ENCODE results near the gene TENT4A. TPM values are rescaled to one million over a fixed set of nuclear protein-coding genes. Genes with fewer than 3 reads are reported as not detected.

The TENT4A gene
- total and polyA plus RNA-seq, 2 donors = 8.4 to 18.7 TPM

- H3K27me3 ChIP-seq (ENCODE audit: control insufficient read depth in 2 of 2, insufficient read depth in 1 of 2, low read length in 1 of 2) = no peaks in the 10 kb centered on the region
- 99% methylated on average over 9 of the region's 9 CpGs for WGBS
- no peaks in the 10 kb centered on the region for H3K4me1 ChIP-seq (ENCODE audit: control insufficient read depth in 2 of 2, insufficient read depth in 2 of 2, low read length in 2 of 2)
- no peak overlapping the region for H3K27ac ChIP-seq (ENCODE audit: low read depth in 1 of 2, low read length in 1 of 2)
- H3K4me3 ChIP-seq (ENCODE audit: low read length in 2 of 2) = no peak overlapping the region
- no peak for DNase-seq (ENCODE audit: low read depth in 6 of 9, low spot score in 9 of 9)
- H3K36me3 ChIP-seq (ENCODE audit: control insufficient read depth in 2 of 2, insufficient read depth in 2 of 2, low read length in 1 of 2) = peaks cover 68 to 72% of the 10 kb centered on the region in 2 donors
- no peaks in the 10 kb centered on the region for H3K9me3 ChIP-seq (ENCODE audit: control insufficient read depth in 2 of 2, insufficient read depth in 1 of 2, low read length in 1 of 2)
These were observed 33.9 kb downstream of the TENT4A start for GRCh38 chr5:6747103-6747502.

- whole genome bisulfite sequencing = 97% methylated on average over 11 of the region's 11 CpGs
- Histone ChIP-seq H3K4me3 (ENCODE audit: low read length in 2 of 2) (no peak overlapping the region), H3K27ac (ENCODE audit: low read depth in 1 of 2, low read length in 1 of 2) (no peak overlapping the region), H3K4me1 (ENCODE audit: control insufficient read depth in 2 of 2, insufficient read depth in 2 of 2, low read length in 2 of 2) (no peaks in the 10 kb centered on the region), H3K9me3 (ENCODE audit: control insufficient read depth in 2 of 2, insufficient read depth in 1 of 2, low read length in 1 of 2) (no peaks in the 10 kb centered on the region), H3K36me3 (ENCODE audit: control insufficient read depth in 2 of 2, insufficient read depth in 2 of 2, low read length in 1 of 2) (peaks cover 67 to 71% of the 10 kb centered on the region in 2 donors), H3K27me3 (ENCODE audit: control insufficient read depth in 2 of 2, insufficient read depth in 1 of 2, low read length in 1 of 2) (no peaks in the 10 kb centered on the region)
- no peak for DNase-seq (ENCODE audit: low read depth in 6 of 9, low spot score in 9 of 9)
These were observed 34.9 kb downstream of the TENT4A start for GRCh38 chr5:6748142-6748541.

- Histone ChIP-seq H3K4me1 (ENCODE audit: control insufficient read depth in 2 of 2, insufficient read depth in 2 of 2, low read length in 2 of 2) (no peaks in the 10 kb centered on the region), H3K36me3 (ENCODE audit: control insufficient read depth in 2 of 2, insufficient read depth in 2 of 2, low read length in 1 of 2) (peaks cover 70 to 71% of the 10 kb centered on the region in 2 donors), H3K4me3 (ENCODE audit: low read length in 2 of 2) (no peak overlapping the region), H3K9me3 (ENCODE audit: control insufficient read depth in 2 of 2, insufficient read depth in 1 of 2, low read length in 1 of 2) (no peaks in the 10 kb centered on the region), H3K27me3 (ENCODE audit: control insufficient read depth in 2 of 2, insufficient read depth in 1 of 2, low read length in 1 of 2) (no peaks in the 10 kb centered on the region), H3K27ac (ENCODE audit: low read depth in 1 of 2, low read length in 1 of 2) (no peak overlapping the region)
- DNase-seq (ENCODE audit: low read depth in 6 of 9, low spot score in 9 of 9) = no peak
- 98% methylated on average over 22 of the region's 22 CpGs for WGBS
These were observed 35.9 kb downstream of the TENT4A start for GRCh38 chr5:6749026-6749716.

- Histone ChIP-seq H3K4me1 (ENCODE audit: control insufficient read depth in 2 of 2, insufficient read depth in 2 of 2, low read length in 2 of 2) (no peaks in the 10 kb centered on the region), H3K27ac (ENCODE audit: low read depth in 1 of 2, low read length in 1 of 2) (no peak overlapping the region), H3K4me3 (ENCODE audit: low read length in 2 of 2) (no peak overlapping the region), H3K9me3 (ENCODE audit: control insufficient read depth in 2 of 2, insufficient read depth in 1 of 2, low read length in 1 of 2) (no peaks in the 10 kb centered on the region), H3K27me3 (ENCODE audit: control insufficient read depth in 2 of 2, insufficient read depth in 1 of 2, low read length in 1 of 2) (no peaks in the 10 kb centered on the region), H3K36me3 (ENCODE audit: control insufficient read depth in 2 of 2, insufficient read depth in 2 of 2, low read length in 1 of 2) (peaks cover 76 to 80% of the 10 kb centered on the region in 2 donors)
- WGBS = 93% methylated on average over 23 of the region's 23 CpGs
- DNase-seq (ENCODE audit: low read depth in 6 of 9, low spot score in 9 of 9) = no peak
These were observed 37.1 kb downstream of the TENT4A start for GRCh38 chr5:6750142-6750840.

- H3K4me3 ChIP-seq (ENCODE audit: low read length in 2 of 2) = no peak overlapping the region
- WGBS = 96% methylated on average over 18 of the region's 18 CpGs
- peaks cover 84% of the 10 kb centered on the region in 2 donors for H3K36me3 ChIP-seq (ENCODE audit: control insufficient read depth in 2 of 2, insufficient read depth in 2 of 2, low read length in 1 of 2)
- DNase-seq (ENCODE audit: low read depth in 6 of 9, low spot score in 9 of 9) = no peak
- H3K4me1 ChIP-seq (ENCODE audit: control insufficient read depth in 2 of 2, insufficient read depth in 2 of 2, low read length in 2 of 2) = no peaks in the 10 kb centered on the region
- no peak overlapping the region for H3K27ac ChIP-seq (ENCODE audit: low read depth in 1 of 2, low read length in 1 of 2)
- H3K9me3 ChIP-seq (ENCODE audit: control insufficient read depth in 2 of 2, insufficient read depth in 1 of 2, low read length in 1 of 2) = no peaks in the 10 kb centered on the region
- no peaks in the 10 kb centered on the region for H3K27me3 ChIP-seq (ENCODE audit: control insufficient read depth in 2 of 2, insufficient read depth in 1 of 2, low read length in 1 of 2)
These were observed 37.9 kb downstream of the TENT4A start for GRCh38 chr5:6750951-6751685.

- Histone ChIP-seq H3K4me1 (ENCODE audit: control insufficient read depth in 2 of 2, insufficient read depth in 2 of 2, low read length in 2 of 2) (no peaks in the 10 kb centered on the region), H3K9me3 (ENCODE audit: control insufficient read depth in 2 of 2, insufficient read depth in 1 of 2, low read length in 1 of 2) (no peaks in the 10 kb centered on the region), H3K36me3 (ENCODE audit: control insufficient read depth in 2 of 2, insufficient read depth in 2 of 2, low read length in 1 of 2) (peaks cover 82 to 85% of the 10 kb centered on the region in 2 donors), H3K4me3 (ENCODE audit: low read length in 2 of 2) (no peak overlapping the region), H3K27me3 (ENCODE audit: control insufficient read depth in 2 of 2, insufficient read depth in 1 of 2, low read length in 1 of 2) (no peaks in the 10 kb centered on the region), H3K27ac (ENCODE audit: low read depth in 1 of 2, low read length in 1 of 2) (no peak overlapping the region)
- DNase-seq (ENCODE audit: low read depth in 6 of 9, low spot score in 9 of 9) = no peak
- 98% methylated on average over 12 of the region's 12 CpGs for WGBS
These were observed 39.0 kb downstream of the TENT4A start for GRCh38 chr5:6752236-6752635.

GRCh38 chr5:6752782-6753181 lies 39.5 kb downstream of the TENT4A start:
- no peaks in the 10 kb centered on the region for H3K27me3 ChIP-seq (ENCODE audit: control insufficient read depth in 2 of 2, insufficient read depth in 1 of 2, low read length in 1 of 2)
- no peaks in the 10 kb centered on the region for H3K9me3 ChIP-seq (ENCODE audit: control insufficient read depth in 2 of 2, insufficient read depth in 1 of 2, low read length in 1 of 2)
- no peak overlapping the region for H3K27ac ChIP-seq (ENCODE audit: low read depth in 1 of 2, low read length in 1 of 2)
- H3K4me3 ChIP-seq (ENCODE audit: low read length in 2 of 2) = no peak overlapping the region
- WGBS = 98% methylated on average over 11 of the region's 11 CpGs
- H3K4me1 ChIP-seq (ENCODE audit: control insufficient read depth in 2 of 2, insufficient read depth in 2 of 2, low read length in 2 of 2) = no peaks in the 10 kb centered on the region
- no peak for DNase-seq (ENCODE audit: low read depth in 6 of 9, low spot score in 9 of 9)
- peaks cover 82 to 85% of the 10 kb centered on the region in 2 donors for H3K36me3 ChIP-seq (ENCODE audit: control insufficient read depth in 2 of 2, insufficient read depth in 2 of 2, low read length in 1 of 2)

GRCh38 chr5:6753851-6754250 lies 40.6 kb downstream of the TENT4A start:
- Histone ChIP-seq H3K4me1 (ENCODE audit: control insufficient read depth in 2 of 2, insufficient read depth in 2 of 2, low read length in 2 of 2) (no peaks in the 10 kb centered on the region), H3K27ac (ENCODE audit: low read depth in 1 of 2, low read length in 1 of 2) (no peak overlapping the region), H3K36me3 (ENCODE audit: control insufficient read depth in 2 of 2, insufficient read depth in 2 of 2, low read length in 1 of 2) (peaks cover 81 to 83% of the 10 kb centered on the region in 2 donors), H3K4me3 (ENCODE audit: low read length in 2 of 2) (no peak overlapping the region), H3K27me3 (ENCODE audit: control insufficient read depth in 2 of 2, insufficient read depth in 1 of 2, low read length in 1 of 2) (no peaks in the 10 kb centered on the region), H3K9me3 (ENCODE audit: control insufficient read depth in 2 of 2, insufficient read depth in 1 of 2, low read length in 1 of 2) (no peaks in the 10 kb centered on the region)
- WGBS = 94% methylated on average over 11 of the region's 11 CpGs
- DNase-seq (ENCODE audit: low read depth in 6 of 9, low spot score in 9 of 9) = no peak

GRCh38 chr5:6754766-6755165 lies 41.5 kb downstream of the TENT4A start:
- H3K4me1 ChIP-seq (ENCODE audit: control insufficient read depth in 2 of 2, insufficient read depth in 2 of 2, low read length in 2 of 2) = no peaks in the 10 kb centered on the region
- no peak for DNase-seq (ENCODE audit: low read depth in 6 of 9, low spot score in 9 of 9)
- WGBS = 94% methylated on average over 29 of the region's 29 CpGs
- H3K9me3 ChIP-seq (ENCODE audit: control insufficient read depth in 2 of 2, insufficient read depth in 1 of 2, low read length in 1 of 2) = no peaks in the 10 kb centered on the region
- peaks cover 73 to 77% of the 10 kb centered on the region in 2 donors for H3K36me3 ChIP-seq (ENCODE audit: control insufficient read depth in 2 of 2, insufficient read depth in 2 of 2, low read length in 1 of 2)
- H3K4me3 ChIP-seq (ENCODE audit: low read length in 2 of 2) = no peak overlapping the region
- no peaks in the 10 kb centered on the region for H3K27me3 ChIP-seq (ENCODE audit: control insufficient read depth in 2 of 2, insufficient read depth in 1 of 2, low read length in 1 of 2)
- no peak overlapping the region for H3K27ac ChIP-seq (ENCODE audit: low read depth in 1 of 2, low read length in 1 of 2)

All from thymus (tissue), 11 donors.